Stimulated activated CD4-positive, alpha-beta T cell treated with anti-CD3 and anti-CD28 coated beads, TNF-alpha, amount 100 ng/mL, for 24 hours (primary cell): Measurements from ENCODE around the gene OR2AG2.
A peak's percentile ranks its signal among the peaks of the same experiment; 100 is the strongest.
"Not testable (repeated sequence)": the region's sequence is repeated elsewhere in the genome, so short reads cannot be mapped to it uniquely, and the experiment has no call there.

Source experiments
- DNase-seq, 3 experiments: peaks; one replicate each; pipeline ENCODE4 v3.0.0-alpha.2; 2020; ENCODE audit warnings: low read depth in 3 of 3

OR2AG2 gene, protein sequence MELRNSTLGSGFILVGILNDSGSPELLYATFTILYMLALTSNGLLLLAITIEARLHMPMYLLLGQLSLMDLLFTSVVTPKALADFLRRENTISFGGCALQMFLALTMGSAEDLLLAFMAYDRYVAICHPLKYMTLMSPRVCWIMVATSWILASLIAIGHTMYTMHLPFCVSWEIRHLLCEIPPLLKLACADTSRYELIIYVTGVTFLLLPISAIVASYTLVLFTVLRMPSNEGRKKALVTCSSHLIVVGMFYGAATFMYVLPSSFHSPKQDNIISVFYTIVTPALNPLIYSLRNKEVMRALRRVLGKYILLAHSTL

DNA sequence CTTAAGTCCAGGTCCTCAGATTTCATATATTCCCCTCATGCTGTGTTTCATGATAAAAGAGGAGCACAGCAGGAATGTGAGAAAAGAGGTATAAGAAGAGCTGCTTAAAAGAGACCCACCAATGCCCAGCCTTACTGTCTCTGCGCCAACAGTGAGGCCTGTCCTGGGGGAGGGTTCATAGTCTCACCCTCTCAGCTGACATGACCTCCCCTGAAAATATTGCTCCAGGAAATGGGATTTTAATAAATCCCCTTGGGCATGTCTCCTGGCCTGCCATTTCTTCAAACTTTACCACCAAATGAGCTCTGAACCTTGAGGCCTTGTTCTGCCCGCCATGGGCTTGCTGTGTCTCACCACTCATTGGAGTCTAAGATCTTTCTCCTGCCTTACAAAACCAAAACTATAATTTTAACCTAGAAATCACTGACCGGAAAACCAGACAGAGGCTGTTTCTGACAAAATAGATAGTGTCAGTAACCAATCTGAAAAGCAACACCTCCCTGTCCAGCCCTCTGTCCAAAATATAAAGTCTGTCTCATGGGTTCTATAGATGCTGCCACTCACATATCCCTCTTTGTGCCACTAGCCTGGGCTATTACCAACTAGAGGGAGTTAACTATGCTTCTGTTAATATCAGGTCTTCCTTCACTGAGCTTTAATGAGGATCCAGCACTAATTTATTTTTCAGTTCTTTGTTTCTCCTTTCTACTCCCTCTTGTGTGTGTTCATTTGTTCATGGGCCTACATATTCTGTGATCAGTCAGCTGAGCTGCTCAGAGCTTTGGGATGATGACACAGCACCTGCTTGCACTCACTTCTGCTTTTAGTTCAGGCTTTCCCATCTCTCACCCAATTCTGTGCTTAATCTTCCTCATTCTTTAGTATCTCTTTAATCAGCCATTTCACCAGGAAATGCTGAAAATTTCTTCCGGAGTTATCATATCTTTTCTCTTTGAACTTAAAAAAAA is at the start of gene OR2AG2:
Gene OR2AG2, minus strand, starts transcription at position 51 of the 968 bp plus-strand sequence. CDS start 3,019 bp downstream, outside the sequence.
- no peak for DNase-seq

DNA sequence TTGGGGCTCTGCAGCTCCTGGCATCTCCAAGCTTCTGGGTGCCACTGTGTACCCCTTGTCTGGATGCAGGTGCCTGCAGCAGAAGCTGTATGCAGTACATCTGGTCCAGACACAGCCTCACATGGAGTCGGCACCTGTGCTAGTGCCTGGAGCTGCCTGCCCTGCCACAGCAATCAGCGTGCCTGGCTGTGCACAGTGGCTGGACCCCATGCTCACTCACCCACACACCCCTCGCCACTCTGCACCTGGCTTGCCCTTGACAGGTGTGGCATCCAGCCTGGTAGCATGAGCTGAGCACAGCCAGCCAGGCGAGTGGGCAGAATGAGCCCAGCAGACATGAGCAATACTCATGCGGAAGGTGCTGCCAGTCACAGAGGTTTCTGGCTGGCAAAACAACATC is 47.2 kb upstream of the OR2AG2 start:
- no peak for DNase-seq

DNA sequence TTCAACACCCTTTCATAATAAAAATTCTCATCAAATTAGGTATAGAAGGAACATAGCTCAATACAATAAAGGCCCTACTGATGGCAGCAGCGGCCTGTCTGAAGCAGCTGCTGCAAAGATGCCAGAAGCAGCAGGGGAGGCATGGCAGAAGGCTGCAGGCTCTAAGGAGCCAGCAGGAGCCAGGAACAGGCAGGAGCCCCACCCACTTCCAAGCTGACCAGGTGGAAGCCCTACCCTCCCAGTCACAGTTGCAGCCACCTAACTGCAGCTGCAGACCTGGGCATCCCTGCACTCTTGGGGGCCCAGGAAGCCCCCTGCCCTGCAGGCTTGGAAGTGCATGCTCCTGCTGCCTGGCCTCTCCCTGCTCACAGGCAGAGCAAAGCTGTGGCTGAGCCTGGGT is 45.9 kb upstream of the OR2AG2 start:
- DNase-seq, result no peak

DNA sequence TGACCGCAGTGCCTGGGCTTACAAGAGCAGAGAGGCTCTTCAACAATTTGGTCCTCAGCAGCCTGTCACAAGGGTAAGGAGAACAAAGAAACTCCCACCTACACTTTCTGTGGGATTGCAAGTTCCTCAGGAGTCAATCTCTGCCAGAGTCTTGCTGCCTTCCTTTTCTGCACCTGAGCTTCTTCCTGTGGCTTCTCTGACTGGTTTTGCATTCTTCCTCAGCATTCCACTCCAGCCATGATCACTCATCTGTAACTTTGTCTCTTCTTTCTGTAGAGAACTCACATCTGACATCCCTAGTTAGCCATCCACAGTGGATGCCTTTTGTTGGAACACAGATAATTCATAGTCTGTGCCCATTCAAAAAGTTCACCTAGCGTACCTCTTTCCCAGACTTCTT is 41.9 kb upstream of the OR2AG2 start:
- DNase-seq, result no peak

DNA sequence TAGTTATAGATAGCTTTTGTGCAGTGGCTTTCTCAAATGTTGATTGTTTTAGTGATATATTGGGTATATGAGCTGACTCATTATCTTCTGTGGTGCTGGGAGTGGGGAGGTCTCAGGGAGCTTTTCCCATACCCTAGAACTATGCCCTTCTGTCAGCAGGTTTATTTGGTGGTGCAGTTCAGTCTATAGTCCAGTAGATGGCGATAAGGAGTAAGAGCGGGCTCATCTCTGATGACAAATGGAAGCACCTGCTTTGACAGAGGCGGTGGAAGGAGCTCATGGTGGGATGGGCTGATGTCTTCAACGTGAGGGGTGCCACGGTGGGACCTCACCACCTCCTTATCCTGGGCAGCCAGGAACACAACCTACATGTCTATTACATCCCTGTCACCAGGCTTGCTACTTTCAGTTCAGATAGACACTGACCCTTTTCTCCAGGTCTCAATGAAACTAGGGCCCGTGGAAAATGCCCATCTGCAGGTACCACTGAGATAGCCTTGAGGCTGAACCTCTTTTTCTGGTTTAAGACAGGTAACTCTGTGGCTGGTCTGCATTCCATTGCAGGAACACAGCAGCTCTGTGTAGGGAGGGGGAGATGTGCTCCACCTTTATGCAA is 40.7 kb upstream of the OR2AG2 start:
- DNase-seq, result peak in 2 of 3 experiments; percentile 4 to 23

DNA sequence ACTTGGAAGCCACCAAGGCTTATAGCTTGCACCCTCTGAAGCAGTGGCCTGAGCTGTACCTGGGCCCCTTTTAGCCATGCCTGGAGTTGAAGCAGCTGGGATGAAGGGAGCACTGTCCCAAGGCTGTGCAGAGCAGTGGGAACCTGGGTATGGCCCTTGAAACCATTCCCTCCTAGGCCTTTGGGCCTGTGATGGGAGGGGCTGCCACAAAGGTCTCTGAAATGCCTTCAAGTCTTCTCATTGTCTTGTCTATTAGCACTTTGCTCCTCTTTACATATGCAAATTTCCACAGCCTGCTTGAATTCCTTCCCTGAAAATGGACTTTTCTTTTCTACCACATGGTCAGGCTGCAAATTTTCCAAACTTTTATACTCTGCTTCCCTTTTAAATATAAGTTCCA is 29.3 kb upstream of the OR2AG2 start:
- not testable (repeated sequence) for DNase-seq

DNA sequence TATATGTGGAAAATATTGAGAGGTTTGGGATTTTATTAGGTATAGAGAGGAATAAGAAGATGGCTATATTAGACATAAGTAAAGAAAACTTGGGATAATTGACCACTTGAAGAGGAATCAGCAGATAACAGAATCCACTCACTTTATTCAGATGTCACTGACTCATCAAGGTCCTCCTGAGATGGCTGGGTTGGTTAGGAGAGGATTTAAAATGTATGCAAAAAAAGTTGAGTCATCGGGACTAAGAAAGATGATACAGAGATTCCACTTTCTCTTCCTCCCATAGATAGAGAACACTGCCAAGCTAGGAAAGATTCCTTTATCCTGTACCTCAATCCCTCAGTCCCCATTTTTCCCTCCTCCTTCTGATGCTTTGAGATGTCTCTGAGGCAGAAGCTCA is 27.6 kb upstream of the OR2AG2 start, which contains the start of gene OR6A2:
Gene OR6A2, minus strand, starts transcription at position 288 of the 400 bp plus-strand sequence. CDS start 3,981 bp downstream, outside the sequence.
- no peak for DNase-seq

DNA sequence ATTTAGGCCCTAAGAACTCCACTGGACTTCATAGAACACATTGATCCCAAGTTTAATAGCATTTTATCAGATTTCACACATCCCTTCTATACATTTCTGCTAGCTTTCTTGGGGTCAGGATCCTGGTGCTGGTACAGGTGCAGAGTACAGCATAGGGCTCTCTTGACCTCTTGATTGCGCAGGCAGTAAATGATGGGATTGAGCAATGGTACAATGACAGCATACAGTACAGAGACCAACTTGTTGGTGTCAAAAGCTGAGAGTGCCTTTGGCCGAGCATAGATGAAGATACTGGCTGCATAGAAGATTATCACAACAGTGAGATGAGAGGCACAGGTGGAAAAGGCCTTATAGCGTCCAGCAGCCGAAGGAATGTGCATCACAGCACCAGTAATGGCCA is 22.9 kb upstream of the OR2AG2 start:
- no peak for DNase-seq

DNA sequence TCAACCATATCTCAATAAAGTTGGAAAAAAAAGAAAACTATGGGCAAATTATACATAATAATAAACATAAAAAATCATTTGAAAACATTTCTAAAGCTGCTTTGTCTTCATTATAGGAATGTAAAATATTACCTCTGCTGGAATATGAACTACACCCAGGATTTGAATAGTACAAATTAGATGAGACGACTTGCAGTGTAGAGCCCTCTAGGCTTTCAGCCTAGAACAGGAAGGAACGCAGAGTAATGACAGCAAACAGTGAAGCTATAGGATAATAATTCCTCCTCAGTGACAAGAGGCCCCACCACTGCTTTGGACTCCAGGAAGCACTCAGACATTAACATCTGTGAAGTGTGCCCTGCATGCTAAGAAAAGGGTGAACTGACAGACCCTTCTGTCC is 18.8 kb upstream of the OR2AG2 start:
- no peak for DNase-seq

DNA sequence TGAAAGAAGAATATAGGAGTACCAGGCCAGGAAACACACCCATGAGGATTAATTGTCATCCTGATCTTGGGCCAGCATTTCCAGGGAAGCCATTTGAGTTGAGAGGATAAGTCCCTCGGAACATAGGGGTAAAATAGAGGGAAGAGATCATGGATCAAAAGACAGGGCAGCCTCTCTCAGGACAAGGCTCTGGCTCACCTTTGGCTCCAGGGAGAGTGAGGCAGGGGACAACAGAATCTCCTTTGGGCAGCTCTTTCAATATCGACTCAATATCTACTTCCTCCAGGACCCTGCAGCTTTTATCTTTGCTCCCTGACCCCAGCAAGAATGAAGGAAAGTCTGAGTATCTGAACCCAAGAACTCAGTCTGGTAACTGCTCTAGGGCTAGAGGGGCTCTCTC is 10.9 kb upstream of the OR2AG2 start, which contains the start of gene OR2AG1:
Gene OR2AG1, plus strand, starts transcription at position 301 of the 400 bp plus-strand sequence. CDS start 2,018 bp downstream, outside the sequence.
- DNase-seq, result no peak

DNA sequence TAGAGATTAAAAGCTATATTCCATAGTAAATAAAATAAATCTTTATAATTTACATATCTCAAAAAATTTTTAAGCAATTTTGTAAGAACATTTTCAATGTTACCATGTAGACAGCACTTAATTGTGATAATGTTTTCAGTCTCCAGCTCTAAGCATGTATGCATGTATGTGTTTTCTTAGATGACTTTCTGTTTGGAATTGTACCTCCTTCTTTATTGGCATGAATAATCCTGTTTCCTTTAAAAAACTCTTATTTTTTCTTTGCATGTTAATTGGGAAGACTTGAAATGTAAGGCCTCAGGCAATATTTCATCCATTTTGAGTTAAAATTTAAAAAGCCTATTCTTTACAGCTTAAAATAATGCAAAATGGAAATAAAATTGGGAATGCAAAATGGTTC is 9.1 kb upstream of the OR2AG2 start:
- DNase-seq, result no peak

DNA sequence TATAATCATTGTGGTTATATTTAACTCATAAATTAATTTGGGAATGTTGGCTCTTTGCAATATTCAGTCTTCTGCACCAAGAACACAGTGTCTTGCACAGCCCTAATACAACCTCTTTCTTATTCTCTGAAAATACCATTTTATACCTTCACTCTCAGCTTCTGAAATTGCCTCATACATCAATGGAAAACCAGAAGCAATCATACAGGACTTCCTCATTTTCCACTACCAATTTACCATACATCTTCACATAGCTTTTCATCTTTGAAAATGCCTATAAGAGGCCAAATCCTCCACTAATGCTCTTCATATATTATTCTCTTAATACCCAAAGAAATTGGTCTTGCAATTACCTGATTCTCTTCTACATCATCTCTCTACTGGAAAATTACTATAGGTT is 6.7 kb upstream of the OR2AG2 start:
- DNase-seq, result no peak

DNA sequence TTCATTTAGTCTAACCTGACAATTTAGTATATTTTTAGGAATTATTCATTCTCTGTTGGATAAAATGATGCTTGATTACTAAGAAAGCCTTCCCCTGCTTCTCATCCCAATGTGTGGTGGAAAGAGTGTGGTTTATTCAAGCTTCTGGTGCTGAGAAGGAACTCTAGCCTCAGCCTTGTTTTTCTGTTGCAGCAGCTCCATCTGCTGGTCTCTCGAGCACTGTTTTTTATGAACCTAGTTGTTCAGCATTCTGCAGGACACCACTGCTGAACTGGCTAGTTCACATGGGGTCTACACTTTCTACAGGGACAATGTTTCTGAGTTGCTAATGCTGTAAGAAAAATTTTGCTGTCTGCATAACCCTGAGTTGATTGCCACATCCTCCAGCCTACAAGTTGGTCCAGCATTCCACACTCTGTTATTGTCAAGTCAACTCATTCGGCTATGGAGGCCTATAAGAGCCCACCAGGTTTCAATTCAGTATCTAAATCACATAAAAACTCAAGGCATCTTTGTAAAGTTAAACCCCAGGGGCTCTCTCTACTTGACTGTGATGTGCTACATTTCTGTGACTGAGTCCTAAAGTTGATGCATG is 14.3 kb downstream of the OR2AG2 start:
- peak in 1 of 3 experiments; percentile 32 for DNase-seq

DNA sequence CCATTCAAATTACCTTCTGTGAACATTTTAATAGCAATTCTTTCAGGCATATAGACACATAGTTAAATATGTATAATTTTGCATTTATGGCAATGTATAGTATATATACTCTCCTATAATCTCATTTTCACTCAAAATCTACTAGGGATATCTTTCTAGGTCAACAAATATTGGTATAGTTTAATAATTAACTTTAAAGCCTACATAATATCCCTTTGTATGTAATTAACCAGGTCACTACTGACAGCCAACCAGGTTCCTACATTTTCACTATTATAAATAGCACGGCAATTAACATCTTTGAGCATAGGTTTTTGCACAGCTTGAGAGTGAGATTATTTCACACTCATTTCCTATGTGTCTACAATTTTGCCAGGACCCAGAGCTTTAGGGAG is 15.8 kb downstream of the OR2AG2 start:
- DNase-seq, result no peak

DNA sequence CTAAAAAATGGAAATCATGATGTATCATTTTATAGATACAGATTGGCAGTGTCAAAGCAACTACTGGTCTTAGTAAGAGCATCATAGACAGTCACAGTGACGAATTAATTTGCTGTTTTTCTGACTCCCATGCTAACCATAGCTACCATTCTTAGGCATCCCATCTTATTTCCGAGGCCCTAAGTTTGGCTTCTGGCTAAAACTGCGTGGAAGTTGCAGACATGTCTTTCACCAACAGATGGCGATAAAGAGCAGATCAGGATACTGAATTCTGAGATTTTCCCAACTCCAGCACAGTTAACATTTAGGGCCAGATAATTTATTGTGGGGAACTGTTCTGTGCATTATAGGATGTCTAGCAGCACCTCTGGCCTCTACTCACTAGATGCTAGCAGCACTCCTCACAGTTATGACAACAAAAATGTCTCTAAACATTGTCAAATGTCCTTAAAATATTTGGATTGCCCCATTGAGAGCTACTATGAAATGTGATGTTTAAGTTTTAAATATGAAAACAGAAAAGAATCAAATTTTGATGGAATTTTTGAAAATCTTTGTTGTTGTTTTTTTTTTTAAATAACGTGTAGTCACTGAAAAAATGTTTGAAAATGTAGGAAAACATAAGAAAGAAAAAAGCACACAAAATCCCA is 16.3 kb downstream of the OR2AG2 start:
- no peak for DNase-seq

DNA sequence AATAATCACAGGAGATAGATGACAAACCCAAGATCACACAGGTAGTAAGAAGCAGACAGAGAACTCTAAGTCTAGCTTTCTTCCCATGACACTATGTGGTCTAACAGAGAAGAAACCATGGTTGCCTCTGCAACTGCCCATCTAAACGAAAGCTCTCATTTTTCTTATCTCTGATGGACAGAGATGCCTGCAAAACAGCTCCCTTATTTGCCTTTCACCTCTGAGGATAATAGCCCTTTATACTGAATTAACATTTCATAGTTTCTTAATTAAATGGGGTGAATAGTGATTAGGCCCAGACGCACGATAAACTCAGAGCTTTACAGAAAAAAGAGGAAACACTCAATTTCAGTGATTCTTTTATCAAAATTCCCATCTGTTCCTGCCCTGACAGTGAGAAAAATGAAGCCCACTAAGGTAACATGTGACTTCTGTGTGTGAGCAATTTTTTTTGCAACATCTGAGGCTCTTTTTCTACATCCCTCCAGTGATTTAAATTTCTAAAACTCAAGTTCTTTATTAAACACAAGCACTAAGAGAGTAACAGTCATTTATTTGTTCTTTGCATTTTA is 24.6 kb downstream of the OR2AG2 start:
- DNase-seq, result no peak

DNA sequence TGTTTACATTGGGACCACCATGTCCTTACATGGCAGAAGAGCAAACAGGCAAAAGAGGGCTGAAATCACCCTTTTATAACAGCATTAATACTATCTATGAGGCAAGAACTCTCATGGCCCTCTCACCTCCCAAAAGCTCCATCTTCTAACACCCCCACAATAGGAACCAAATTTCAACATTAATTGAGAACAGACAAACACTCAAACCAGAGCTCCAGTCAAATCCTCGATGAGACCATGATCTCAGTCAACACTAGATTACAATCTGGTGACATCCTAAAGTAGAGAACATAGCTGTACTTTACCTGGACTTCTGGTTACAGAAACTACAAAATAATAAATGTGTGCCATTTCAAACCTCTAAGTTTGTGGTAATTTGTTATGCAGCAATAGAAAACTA is 25.1 kb downstream of the OR2AG2 start:
- DNase-seq, result no peak

DNA sequence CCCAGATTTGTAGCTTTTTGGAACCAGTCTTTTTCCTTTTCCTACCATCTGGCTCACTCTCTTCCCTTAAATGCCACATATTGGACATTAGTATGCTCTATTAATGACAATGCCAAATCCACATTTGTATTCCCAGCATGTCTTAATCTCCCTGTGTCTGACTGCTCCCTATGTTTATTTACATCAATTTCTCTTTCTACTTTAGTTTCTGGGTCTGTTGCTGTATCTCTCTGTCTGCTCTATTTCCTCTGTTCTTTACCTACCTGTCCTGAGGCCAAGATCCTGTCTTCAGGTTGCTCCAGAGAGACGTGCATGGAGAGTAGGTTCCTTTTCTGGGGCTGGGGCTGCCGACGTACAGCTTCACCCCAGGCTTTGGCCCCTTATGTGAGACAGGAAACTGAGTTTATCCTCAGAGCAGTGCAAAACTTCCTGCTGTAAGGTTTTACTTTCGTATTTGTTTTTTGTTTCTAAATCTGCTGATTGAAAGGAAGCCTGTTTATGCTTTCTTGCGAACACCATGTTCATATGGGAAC is 25.6 kb downstream of the OR2AG2 start:
- DNase-seq, result peak in 1 of 3 experiments; percentile 21

DNA sequence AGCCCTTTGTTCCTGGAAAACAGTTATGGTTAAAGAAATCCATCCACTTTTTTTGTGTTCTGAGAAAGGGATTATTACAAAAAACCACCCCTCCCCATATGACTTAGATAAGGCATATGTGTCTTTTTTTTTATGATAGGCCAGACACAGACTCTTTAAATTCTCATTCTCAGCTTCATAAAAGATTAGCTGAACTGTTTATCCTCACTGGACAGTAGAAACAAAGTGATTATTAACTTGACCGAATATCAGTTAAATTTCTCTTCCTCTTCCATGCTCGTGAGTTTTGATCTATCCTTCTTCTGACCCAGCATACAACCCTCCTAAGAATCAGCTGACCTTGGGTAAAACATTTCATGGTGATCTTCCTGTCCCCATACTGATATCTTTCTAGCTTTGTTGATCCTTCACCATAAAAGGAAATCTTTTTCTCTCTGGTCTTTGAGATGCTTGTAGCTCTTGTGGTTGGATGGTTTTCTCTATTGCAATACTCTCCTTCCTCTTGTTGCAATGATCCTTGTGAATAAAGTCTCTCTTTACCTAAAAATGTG is 26.2 kb downstream of the OR2AG2 start:
- DNase-seq, result no peak

DNA sequence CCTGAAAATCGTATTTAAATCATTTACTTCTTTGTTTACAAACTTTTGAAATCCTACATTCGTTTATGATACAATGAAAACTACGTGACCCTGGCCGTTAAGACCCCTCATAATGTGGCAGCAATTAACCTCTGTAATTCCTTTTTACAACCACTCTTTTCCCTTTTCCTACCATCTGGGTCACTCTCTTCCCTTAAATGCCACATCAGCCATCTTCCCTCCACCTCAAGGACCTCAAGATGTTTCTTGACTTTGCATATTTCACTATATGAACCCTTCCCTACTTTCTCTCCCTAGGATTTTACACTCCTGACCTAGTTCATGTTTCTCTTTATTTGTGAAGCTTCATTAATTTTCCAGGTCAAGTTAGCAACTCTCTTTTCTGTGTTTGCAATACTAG is 26.8 kb downstream of the OR2AG2 start:
- no peak for DNase-seq
